ENCODE results near the gene PLCB4. TPM values are rescaled to one million over a fixed set of nuclear protein-coding genes. Genes with fewer than 3 reads are reported as not detected.
A peak's percentile ranks its signal among the peaks of the same experiment; 100 is the strongest.

PLCB4 gene
- total RNA-seq, 1 experiment from 2014 or later = 12.6 TPM

DNA sequence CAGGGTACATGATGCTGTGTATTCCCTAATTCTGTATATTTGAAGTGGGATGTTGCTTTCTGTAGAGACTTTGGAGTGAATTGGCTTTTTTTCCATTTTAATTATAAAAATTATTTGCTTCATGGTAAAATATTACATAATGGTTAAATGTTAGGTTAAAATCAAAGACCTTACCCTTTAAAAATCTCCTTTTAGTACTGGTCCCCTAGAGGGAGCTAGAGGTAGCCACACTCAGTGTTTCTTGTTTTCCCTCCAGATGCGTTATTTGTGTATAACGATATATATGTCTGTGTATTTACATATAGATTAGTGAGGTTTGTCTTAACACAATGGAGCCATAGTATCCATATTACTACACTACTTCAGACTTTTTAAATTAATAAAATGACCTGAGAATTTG is 146.7 kb downstream of the PLCB4 start:
- Mint-ChIP-seq H3K36me3 (no peaks in the 10 kb centered on the region), H3K4me1 (peaks cover under 1% of the 10 kb centered on the region), H3K27me3 (ENCODE audit: low read depth) (no peaks in the 10 kb centered on the region), H3K4me3 (no peak overlapping the region), H3K27ac (no peak overlapping the region), H3K9me3 (no peaks in the 10 kb centered on the region)
- ATAC-seq (0 out of 2 replicates have a peak, but pooled peaks have one; percentile 39), DNase-seq (ENCODE audit: low spot score) (no peak)
- CTCF ChIA-PET = interaction anchor here (0.5 to 2.0 kb wide), 17 partner anchors 9 to 412 kb away, joined by 3 to 10 read pairs (median 3); no protein-coding TSS in a partner anchor
- TF ChIP-seq, protein P1, sequence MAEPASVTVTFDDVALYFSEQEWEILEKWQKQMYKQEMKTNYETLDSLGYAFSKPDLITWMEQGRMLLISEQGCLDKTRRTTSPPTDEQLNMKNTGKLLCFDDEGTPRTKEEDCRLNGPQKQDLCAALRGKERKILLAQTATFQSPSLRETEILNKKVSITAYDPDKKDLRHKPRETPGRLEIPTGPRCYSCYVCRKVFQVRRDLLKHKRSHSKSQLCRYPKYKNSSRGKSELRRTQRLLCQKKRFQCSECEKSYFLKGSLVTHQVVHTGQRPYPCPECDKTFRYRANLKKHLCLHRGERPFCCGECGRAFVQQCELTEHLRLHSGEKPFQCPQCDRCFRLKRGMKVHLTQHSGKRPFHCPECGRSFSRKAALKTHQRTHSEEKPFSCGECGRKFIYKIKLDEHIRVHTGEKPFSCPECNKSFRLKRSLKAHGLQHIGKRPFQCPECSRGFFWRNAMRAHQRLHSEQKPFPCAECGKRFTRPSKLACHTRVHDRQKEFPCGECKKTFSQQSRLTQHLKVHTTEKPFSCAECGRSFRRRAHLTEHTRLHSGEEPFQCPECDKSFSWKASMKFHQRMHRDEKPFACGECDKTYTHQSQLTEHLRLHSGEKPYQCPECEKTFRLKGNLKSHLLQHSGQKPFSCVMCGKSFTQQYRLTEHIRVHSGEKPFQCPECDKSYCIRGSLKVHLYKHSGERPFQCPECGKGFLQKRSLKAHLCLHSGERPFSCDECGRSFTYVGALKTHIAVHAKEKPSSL (CRISPR knock-in tag; conservative IDR thresholded peaks at IDR 0.05) = no peak
- TF ChIP-seq ZMAT4 (CRISPR knock-in tag; IDR thresholded peaks at IDR 0.05) = no peak
- TF ChIP-seq ZNF416 (CRISPR knock-in tag; IDR thresholded peaks at IDR 0.05) = no peak
- TF ChIP-seq, protein P2, sequence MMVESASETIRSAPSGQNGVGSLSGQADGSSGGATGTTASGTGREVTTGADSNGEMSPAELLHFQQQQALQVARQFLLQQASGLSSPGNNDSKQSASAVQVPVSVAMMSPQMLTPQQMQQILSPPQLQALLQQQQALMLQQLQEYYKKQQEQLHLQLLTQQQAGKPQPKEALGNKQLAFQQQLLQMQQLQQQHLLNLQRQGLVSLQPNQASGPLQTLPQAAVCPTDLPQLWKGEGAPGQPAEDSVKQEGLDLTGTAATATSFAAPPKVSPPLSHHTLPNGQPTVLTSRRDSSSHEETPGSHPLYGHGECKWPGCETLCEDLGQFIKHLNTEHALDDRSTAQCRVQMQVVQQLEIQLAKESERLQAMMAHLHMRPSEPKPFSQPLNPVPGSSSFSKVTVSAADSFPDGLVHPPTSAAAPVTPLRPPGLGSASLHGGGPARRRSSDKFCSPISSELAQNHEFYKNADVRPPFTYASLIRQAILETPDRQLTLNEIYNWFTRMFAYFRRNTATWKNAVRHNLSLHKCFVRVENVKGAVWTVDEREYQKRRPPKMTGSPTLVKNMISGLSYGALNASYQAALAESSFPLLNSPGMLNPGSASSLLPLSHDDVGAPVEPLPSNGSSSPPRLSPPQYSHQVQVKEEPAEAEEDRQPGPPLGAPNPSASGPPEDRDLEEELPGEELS (CRISPR knock-in tag; IDR thresholded peaks at IDR 0.05) = no peak
- TF ChIP-seq ZBTB43 (CRISPR knock-in tag; IDR thresholded peaks at IDR 0.05) = no peak
- POLR2A ChIA-PET = no interaction called here

DNA sequence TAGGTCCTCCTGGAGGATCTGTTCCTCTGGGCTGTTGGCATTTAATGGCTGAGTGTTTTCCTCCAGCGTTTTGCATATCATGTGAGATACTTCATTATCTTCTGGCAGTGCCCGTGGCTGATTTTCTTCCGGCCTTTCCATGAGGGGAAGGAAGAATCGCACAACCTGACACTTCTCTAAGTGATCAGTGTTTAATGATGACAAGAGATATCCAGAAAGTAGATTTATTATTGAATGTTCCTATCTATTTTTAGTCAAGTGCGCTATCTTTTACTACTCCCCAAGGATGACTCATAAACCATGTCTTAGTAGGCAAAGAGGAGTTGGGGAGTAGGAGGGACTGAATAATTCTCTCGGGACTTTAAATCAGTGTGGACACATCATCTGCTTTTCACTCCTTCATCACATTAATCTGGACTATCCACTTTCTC is 149.7 kb downstream of the PLCB4 start:
- ChIA-PET CTCF (no interaction called here), POLR2A (no interaction called here)
- H3K9me3 Mint-ChIP-seq = no peaks in the 10 kb centered on the region
- H3K27me3 Mint-ChIP-seq (ENCODE audit: low read depth) = no peaks in the 10 kb centered on the region
- no peaks in the 10 kb centered on the region for H3K36me3 Mint-ChIP-seq
- H3K4me1 Mint-ChIP-seq = peaks cover 10% of the 10 kb centered on the region
- TF ChIP-seq MXD4 (CRISPR knock-in tag; IDR thresholded peaks at IDR 0.05; ENCODE audit: borderline replicate concordance) = no peak
- TF ChIP-seq TEAD1 (CRISPR knock-in tag; IDR thresholded peaks at IDR 0.05) = no peak
- no peak for TF ChIP-seq NR3C1 (CRISPR knock-in tag; conservative IDR thresholded peaks at IDR 0.05; ENCODE audit: low read depth)
- TF ChIP-seq GTF2I (CRISPR knock-in tag; conservative IDR thresholded peaks at IDR 0.05) = no peak
- no peak for TF ChIP-seq KAT7 (CRISPR knock-in tag; IDR thresholded peaks at IDR 0.05; ENCODE audit: borderline replicate concordance)
- TF ChIP-seq, protein P3, sequence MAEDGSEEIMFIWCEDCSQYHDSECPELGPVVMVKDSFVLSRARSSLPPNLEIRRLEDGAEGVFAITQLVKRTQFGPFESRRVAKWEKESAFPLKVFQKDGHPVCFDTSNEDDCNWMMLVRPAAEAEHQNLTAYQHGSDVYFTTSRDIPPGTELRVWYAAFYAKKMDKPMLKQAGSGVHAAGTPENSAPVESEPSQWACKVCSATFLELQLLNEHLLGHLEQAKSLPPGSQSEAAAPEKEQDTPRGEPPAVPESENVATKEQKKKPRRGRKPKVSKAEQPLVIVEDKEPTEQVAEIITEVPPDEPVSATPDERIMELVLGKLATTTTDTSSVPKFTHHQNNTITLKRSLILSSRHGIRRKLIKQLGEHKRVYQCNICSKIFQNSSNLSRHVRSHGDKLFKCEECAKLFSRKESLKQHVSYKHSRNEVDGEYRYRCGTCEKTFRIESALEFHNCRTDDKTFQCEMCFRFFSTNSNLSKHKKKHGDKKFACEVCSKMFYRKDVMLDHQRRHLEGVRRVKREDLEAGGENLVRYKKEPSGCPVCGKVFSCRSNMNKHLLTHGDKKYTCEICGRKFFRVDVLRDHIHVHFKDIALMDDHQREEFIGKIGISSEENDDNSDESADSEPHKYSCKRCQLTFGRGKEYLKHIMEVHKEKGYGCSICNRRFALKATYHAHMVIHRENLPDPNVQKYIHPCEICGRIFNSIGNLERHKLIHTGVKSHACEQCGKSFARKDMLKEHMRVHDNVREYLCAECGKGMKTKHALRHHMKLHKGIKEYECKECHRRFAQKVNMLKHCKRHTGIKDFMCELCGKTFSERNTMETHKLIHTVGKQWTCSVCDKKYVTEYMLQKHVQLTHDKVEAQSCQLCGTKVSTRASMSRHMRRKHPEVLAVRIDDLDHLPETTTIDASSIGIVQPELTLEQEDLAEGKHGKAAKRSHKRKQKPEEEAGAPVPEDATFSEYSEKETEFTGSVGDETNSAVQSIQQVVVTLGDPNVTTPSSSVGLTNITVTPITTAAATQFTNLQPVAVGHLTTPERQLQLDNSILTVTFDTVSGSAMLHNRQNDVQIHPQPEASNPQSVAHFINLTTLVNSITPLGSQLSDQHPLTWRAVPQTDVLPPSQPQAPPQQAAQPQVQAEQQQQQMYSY (CRISPR knock-in tag; IDR thresholded peaks at IDR 0.05) = no peak
- ATAC-seq (no peak), DNase-seq (ENCODE audit: low spot score) (no peak)
- no peak overlapping the region for H3K4me3 Mint-ChIP-seq
- no peak overlapping the region; the same call in 1 of the 2 replicates for H3K27ac Mint-ChIP-seq

DNA sequence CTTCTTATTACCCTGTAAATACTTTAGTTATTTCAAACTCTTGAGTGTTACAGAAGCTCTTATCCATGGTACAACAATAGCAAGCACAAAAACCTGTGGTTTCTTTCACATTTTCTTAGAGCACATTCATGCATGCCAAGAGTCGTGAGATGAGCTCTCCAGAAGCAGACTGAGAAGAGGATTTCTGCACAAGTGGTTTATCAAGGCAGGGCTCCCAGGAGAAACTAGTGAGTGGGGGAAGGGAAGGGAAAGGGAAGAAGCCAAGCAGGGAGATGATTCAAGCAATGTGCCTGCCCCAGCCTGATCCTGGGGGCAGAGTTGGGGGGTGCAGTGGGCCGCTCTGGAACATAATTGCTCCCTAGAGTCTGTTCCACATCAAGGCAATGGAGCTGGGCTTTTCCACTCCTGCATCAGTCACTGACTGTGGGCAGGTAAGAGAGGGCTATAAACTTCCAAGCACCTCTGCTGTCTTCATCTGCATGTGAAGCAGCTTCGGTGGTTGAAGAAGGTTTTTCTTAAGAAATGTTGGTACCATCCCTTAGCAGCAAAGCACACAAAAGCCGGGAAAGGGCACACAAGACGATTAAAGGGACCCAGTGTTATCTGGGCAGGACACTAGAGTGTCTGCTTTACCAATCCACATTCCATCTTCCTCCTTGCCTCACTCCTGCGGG is 152.1 kb downstream of the PLCB4 start:
- H3K4me3 Mint-ChIP-seq = no peak overlapping the region
- ChIA-PET CTCF (interaction anchor here (0.7 to 2.0 kb wide), 4 partner anchors 10 to 367 kb away, joined by 3 to 9 read pairs (median 4); no protein-coding TSS in a partner anchor), POLR2A (no interaction called here)
- H3K9me3 Mint-ChIP-seq = no peaks in the 10 kb centered on the region
- no peaks in the 10 kb centered on the region for H3K27me3 Mint-ChIP-seq (ENCODE audit: low read depth)
- H3K4me1 Mint-ChIP-seq = peaks cover 18% of the 10 kb centered on the region
- peak; percentile 45 for ATAC-seq
- DNase-seq (ENCODE audit: low spot score) = no peak
- no peaks in the 10 kb centered on the region for H3K36me3 Mint-ChIP-seq
- H3K27ac Mint-ChIP-seq = peak overlapping the region; percentile 86
- TF ChIP-seq ERG (CRISPR knock-in tag; IDR thresholded peaks at IDR 0.05) = no peak
- TF ChIP-seq ZNF232 (CRISPR knock-in tag; IDR thresholded peaks at IDR 0.05) = no peak
- TF ChIP-seq, protein P4, sequence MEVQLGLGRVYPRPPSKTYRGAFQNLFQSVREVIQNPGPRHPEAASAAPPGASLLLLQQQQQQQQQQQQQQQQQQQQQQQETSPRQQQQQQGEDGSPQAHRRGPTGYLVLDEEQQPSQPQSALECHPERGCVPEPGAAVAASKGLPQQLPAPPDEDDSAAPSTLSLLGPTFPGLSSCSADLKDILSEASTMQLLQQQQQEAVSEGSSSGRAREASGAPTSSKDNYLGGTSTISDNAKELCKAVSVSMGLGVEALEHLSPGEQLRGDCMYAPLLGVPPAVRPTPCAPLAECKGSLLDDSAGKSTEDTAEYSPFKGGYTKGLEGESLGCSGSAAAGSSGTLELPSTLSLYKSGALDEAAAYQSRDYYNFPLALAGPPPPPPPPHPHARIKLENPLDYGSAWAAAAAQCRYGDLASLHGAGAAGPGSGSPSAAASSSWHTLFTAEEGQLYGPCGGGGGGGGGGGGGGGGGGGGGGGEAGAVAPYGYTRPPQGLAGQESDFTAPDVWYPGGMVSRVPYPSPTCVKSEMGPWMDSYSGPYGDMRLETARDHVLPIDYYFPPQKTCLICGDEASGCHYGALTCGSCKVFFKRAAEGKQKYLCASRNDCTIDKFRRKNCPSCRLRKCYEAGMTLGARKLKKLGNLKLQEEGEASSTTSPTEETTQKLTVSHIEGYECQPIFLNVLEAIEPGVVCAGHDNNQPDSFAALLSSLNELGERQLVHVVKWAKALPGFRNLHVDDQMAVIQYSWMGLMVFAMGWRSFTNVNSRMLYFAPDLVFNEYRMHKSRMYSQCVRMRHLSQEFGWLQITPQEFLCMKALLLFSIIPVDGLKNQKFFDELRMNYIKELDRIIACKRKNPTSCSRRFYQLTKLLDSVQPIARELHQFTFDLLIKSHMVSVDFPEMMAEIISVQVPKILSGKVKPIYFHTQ (CRISPR knock-in tag; IDR thresholded peaks at IDR 0.05) = no peak
- no peak for TF ChIP-seq ZNF671 (CRISPR knock-in tag; IDR thresholded peaks at IDR 0.05)
- TF ChIP-seq SMAD3 (CRISPR knock-in tag; IDR thresholded peaks at IDR 0.05; ENCODE audit: borderline replicate concordance) = no peak

All from WTC11 (cell line).